DND-41 (cell line): Measurements from ENCODE around the gene RMND5A.

ENCODE experiments used
- ATAC-seq: fragments of 200-7000 bp; cut with Tn5 transposase; 3 replicates; pipeline ENCODE4 v1.9.1; 2021; ENCODE audit warnings: low read depth; ENCODE audit not compliant: insufficient read depth
- DNase-seq: peaks from one replicate; pipeline ENCODE4 v3.0.0-alpha.2; 2020
- H2AFZ ChIP-seq: 2 replicates; pipeline ENCODE4 v1.6.0; 2012; ENCODE audit warnings: low read depth, low read length
- H3K27ac ChIP-seq: 2 replicates; pipeline ENCODE4 v1.5.1; 2012; ENCODE audit warnings: low read length, inconsistent platforms
- H3K27me3 ChIP-seq: fragments of 200-600 bp; sonication (generic); 2 replicates; pipeline ENCODE4 v1.6.0; 2012; ENCODE audit warnings: low read length, mild to moderate bottlenecking, inconsistent platforms; ENCODE audit not compliant: insufficient read depth, poor library complexity
- H3K36me3 ChIP-seq: 2 replicates; pipeline ENCODE4 v1.5.1; 2012; ENCODE audit warnings: low read length, inconsistent platforms; ENCODE audit not compliant: insufficient read depth
- H3K4me1 ChIP-seq: 2 replicates; pipeline ENCODE4 v1.5.1; 2012; ENCODE audit warnings: mild to moderate bottlenecking, low read length; ENCODE audit not compliant: insufficient read depth
- H3K4me2 ChIP-seq: 2 replicates; pipeline ENCODE4 v1.6.0; 2012; ENCODE audit warnings: mild to moderate bottlenecking, moderate library complexity, low read length, inconsistent platforms; ENCODE audit not compliant: insufficient read depth
- H3K4me3 ChIP-seq, 2 experiments: fragments of 200-600 bp in 1 of 2; shearing (Covaris generic) in 1 of 2; 2 replicates each; pipeline ENCODE4 v1.5.1; 2012 to 2016; ENCODE audit warnings: inconsistent platforms in 2 of 2, low read length in 2 of 2, mild to moderate bottlenecking in 2 of 2, low read depth in 1 of 2, moderate library complexity in 1 of 2
- H3K79me2 ChIP-seq: 2 replicates; pipeline ENCODE4 v1.6.0; 2012; ENCODE audit warnings: low read length, inconsistent platforms; ENCODE audit not compliant: insufficient read depth
- H3K9ac ChIP-seq: 2 replicates; pipeline ENCODE4 v1.6.0; 2012; ENCODE audit warnings: low read depth, mild to moderate bottlenecking, inconsistent platforms, low read length, moderate library complexity
- H3K9me3 ChIP-seq: 2 replicates; pipeline ENCODE4 v1.5.1; 2012; ENCODE audit warnings: low read length, moderate library complexity, mild to moderate bottlenecking, inconsistent platforms; ENCODE audit not compliant: insufficient read depth, severe bottlenecking
- H4K20me1 ChIP-seq: 2 replicates; pipeline ENCODE4 v1.6.0; 2012; ENCODE audit warnings: low read length; ENCODE audit not compliant: insufficient read depth
- CTCF ChIP-seq: IDR thresholded peaks from 2 replicates; pipeline ENCODE4 v1.5.1; 2012; ENCODE audit warnings: borderline replicate concordance, low read length, moderate library complexity, mild to moderate bottlenecking; ENCODE audit not compliant: poor library complexity, severe bottlenecking; ENCODE audit errors: extremely low read depth
- EZH2 ChIP-seq: IDR thresholded peaks from 3 replicates; pipeline ENCODE4 v1.6.1; 2012; ENCODE audit warnings: borderline replicate concordance, low read depth, mild to moderate bottlenecking, moderate library complexity, low read length, inconsistent platforms; ENCODE audit not compliant: severe bottlenecking

Gene RMND5A

GRCh38 chr2:86753606-86754005 is 33.5 kb downstream of the RMND5A start:
- Histone ChIP-seq H3K4me2 (no peak overlapping the region), H3K9me3 (peaks cover 3% of the 10 kb centered on the region), H3K36me3 (peaks cover 90% of the 10 kb centered on the region), H4K20me1 (peaks cover 8% of the 10 kb centered on the region; the same call in 1 of the 2 replicates), H2AFZ (no peak overlapping the region), H3K4me1 (no peaks in the 10 kb centered on the region), H3K27ac (no peak overlapping the region), H3K79me2 (peaks cover 63% of the 10 kb centered on the region), H3K9ac (no peak overlapping the region), H3K27me3 (no peaks in the 10 kb centered on the region), H3K4me3 (no peak overlapping the region)
- DNase-seq (no peak), ATAC-seq (no peak)
- TF ChIP-seq CTCF (no peak), EZH2 (no peak)

GRCh38 chr2:86758405-86758804 is 38.3 kb downstream of the RMND5A start:
- Histone ChIP-seq H3K4me3 (no peak overlapping the region), H3K9ac (no peak overlapping the region), H3K36me3 (peaks cover 62% of the 10 kb centered on the region), H3K27me3 (no peaks in the 10 kb centered on the region), H3K4me2 (no peak overlapping the region), H3K9me3 (no peaks in the 10 kb centered on the region), H3K27ac (no peak overlapping the region), H3K4me1 (no peaks in the 10 kb centered on the region), H4K20me1 (peaks cover 13% of the 10 kb centered on the region; the same call in 1 of the 2 replicates), H2AFZ (no peak overlapping the region), H3K79me2 (peaks cover 64% of the 10 kb centered on the region)
- DNase-seq (no peak), ATAC-seq (no peak)
- no peak for TF ChIP-seq EZH2
- no peak for TF ChIP-seq CTCF

GRCh38 chr2:86760371-86760770 is 40.3 kb downstream of the RMND5A start:
- H3K79me2 ChIP-seq = peaks cover 62% of the 10 kb centered on the region
- no peak overlapping the region for H3K4me3 ChIP-seq
- H2AFZ ChIP-seq = no peak overlapping the region
- H4K20me1 ChIP-seq = peaks cover 11% of the 10 kb centered on the region; the same call in 1 of the 2 replicates
- no peaks in the 10 kb centered on the region for H3K27me3 ChIP-seq
- H3K27ac ChIP-seq = no peak overlapping the region
- H3K36me3 ChIP-seq = peaks cover 49% of the 10 kb centered on the region
- H3K9ac ChIP-seq = no peak overlapping the region
- TF ChIP-seq CTCF (no peak), EZH2 (no peak)
- DNase-seq (no peak), ATAC-seq (no peak)
- H3K9me3 ChIP-seq = no peaks in the 10 kb centered on the region
- no peak overlapping the region for H3K4me2 ChIP-seq
- H3K4me1 ChIP-seq = no peaks in the 10 kb centered on the region

- Histone ChIP-seq H3K9me3 (no peaks in the 10 kb centered on the region), H3K27me3 (no peaks in the 10 kb centered on the region), H3K9ac (no peak overlapping the region), H3K4me1 (no peaks in the 10 kb centered on the region), H3K4me3 (no peak overlapping the region), H3K4me2 (no peak overlapping the region), H3K36me3 (peaks cover 60% of the 10 kb centered on the region), H3K79me2 (peaks cover 32% of the 10 kb centered on the region), H3K27ac (no peak overlapping the region), H2AFZ (no peak overlapping the region), H4K20me1 (peaks cover 5% of the 10 kb centered on the region; the same call in 1 of the 2 replicates)
- DNase-seq (peak; percentile 46), ATAC-seq (peak; percentile 86)
- peak; percentile 82 for TF ChIP-seq CTCF
- TF ChIP-seq EZH2 = no peak
Measured at GRCh38 chr2:86764661-86765309, 44.7 kb downstream of the RMND5A start.
